HG03097 (cell line): ENCODE measurements around the gene ITGAX.

Experiments used
- ATAC-seq: cut with Tn5 transposase; IDR thresholded peaks from one replicate; pipeline ENCODE4 v1.9.1; 2021; ENCODE audit not compliant: unreplicated experiment, low FRiP score

The ITGAX gene

GRCh38 chr16:31430380-31431052 is 75.5 kb downstream of the ITGAX start:
- ATAC-seq: no peak
